ENCODE data around the gene OR1J4. TPM values are rescaled to one million over a fixed set of nuclear protein-coding genes. Genes with fewer than 3 reads are reported as not detected.

OR1J4 gene
- polyA plus RNA-seq, 12 donors, result not detected

Other genes with a start within 250 kb of the OR1J4 start
- 10 to 100 TPM in 2 of 12 donors, 1 to 10 TPM in 9, not detected in 1; 3.3 to 11.2 (median 4.2) TPM for gene PTGS1, start 148.1 kb upstream of the OR1J4 start, polyA plus RNA-seq (ENCODE audit: insufficient read length in 12 of 12)
- not detected for gene OR1J1, start 41.2 kb upstream of the OR1J4 start, polyA plus RNA-seq (ENCODE audit: insufficient read length in 12 of 12)
- not detected for gene OR1J2, start 8.3 kb upstream of the OR1J4 start, polyA plus RNA-seq (ENCODE audit: insufficient read length in 12 of 12)
- gene OR1N1, start 8.2 kb downstream of the OR1J4 start, polyA plus RNA-seq (ENCODE audit: insufficient read length in 12 of 12), result not detected
- not detected for gene OR1N2, start 34.0 kb downstream of the OR1J4 start, polyA plus RNA-seq (ENCODE audit: insufficient read length in 12 of 12)
- gene OR1L8, start 64.2 kb downstream of the OR1J4 start, polyA plus RNA-seq (ENCODE audit: insufficient read length in 12 of 12), result under 1 TPM in 10 of 12 donors, not detected in 2; 0.07 to 0.27 (median 0.14) TPM
- not detected for gene OR1Q1, start 95.6 kb downstream of the OR1J4 start, polyA plus RNA-seq (ENCODE audit: insufficient read length in 12 of 12)
- gene OR1B1, start 138.5 kb downstream of the OR1J4 start, polyA plus RNA-seq (ENCODE audit: insufficient read length in 12 of 12), result not detected
- gene OR1L1, start 142.6 kb downstream of the OR1J4 start, polyA plus RNA-seq (ENCODE audit: insufficient read length in 12 of 12), result not detected
- gene OR1L3, start 156.0 kb downstream of the OR1J4 start, polyA plus RNA-seq (ENCODE audit: insufficient read length in 12 of 12), result not detected
- not detected for gene OR1L4, start 204.8 kb downstream of the OR1J4 start, polyA plus RNA-seq (ENCODE audit: insufficient read length in 12 of 12)
- not detected for gene OR1L6, start 223.2 kb downstream of the OR1J4 start, polyA plus RNA-seq (ENCODE audit: insufficient read length in 12 of 12)